HEK293T (cell line): ENCODE measurements around the gene PSPN.
A peak's percentile ranks its signal among the peaks of the same experiment; 100 is the strongest.

Experiments
- CTCF ChIA-PET: fragments of 350-600 bp; formaldehyde crosslinking; extraction: SDS; loops from one replicate; lab custom pipeline; 2021; ENCODE audit warnings: antibody characterized with exemption, inconsistent platforms; lab: Yijun Ruan, JAX
- POLR2A ChIA-PET: fragments of 350-600 bp; formaldehyde crosslinking; extraction: SDS; loops from one replicate; lab custom pipeline; 2020; ENCODE audit warnings: antibody characterized with exemption, inconsistent platforms; lab: Yijun Ruan, JAX
- DNase-seq: peaks from one replicate; pipeline ENCODE4 v3.0.0; 2012; ENCODE audit warnings: mixed read lengths; ENCODE audit errors: extremely low spot score
- ARNT ChIP-seq: fragments of 450-650 bp; IDR thresholded peaks from 2 replicates; pipeline ENCODE4 v1.6.1; 2017; ENCODE audit warnings: mild to moderate bottlenecking
- BHLHE40 ChIP-seq: fragments of 450-650 bp; IDR thresholded peaks from 2 replicates; pipeline ENCODE4 v1.6.1; 2016; ENCODE audit warnings: mild to moderate bottlenecking, moderate library complexity, borderline replicate concordance
- CTBP1 ChIP-seq: fragments of 450-650 bp; IDR thresholded peaks from 2 replicates; pipeline ENCODE4 v1.6.1; 2016; ENCODE audit warnings: borderline replicate concordance
- ELF4 ChIP-seq: fragments of 450-650 bp; IDR thresholded peaks from 2 replicates; pipeline ENCODE4 v1.6.1; 2017; ENCODE audit warnings: antibody characterized with exemption
- FOXA1 ChIP-seq: fragments of 450-650 bp; IDR thresholded peaks from 2 replicates; pipeline ENCODE4 v1.6.1; 2016; ENCODE audit warnings: mild to moderate bottlenecking
- FOXK2 ChIP-seq: fragments of 450-650 bp; IDR thresholded peaks from 2 replicates; pipeline ENCODE4 v1.6.1; 2016; ENCODE audit warnings: mild to moderate bottlenecking
- FOXM1 ChIP-seq: fragments of 450-650 bp; IDR thresholded peaks from 2 replicates; pipeline ENCODE4 v1.6.1; 2017; ENCODE audit warnings: mild to moderate bottlenecking, borderline replicate concordance
- HDGF ChIP-seq: fragments of 450-650 bp; IDR thresholded peaks from 2 replicates; pipeline ENCODE4 v1.6.1; 2017; ENCODE audit warnings: antibody characterized with exemption, borderline replicate concordance
- L3MBTL2 ChIP-seq: fragments of 450-650 bp; conservative IDR thresholded peaks from 2 replicates; pipeline ENCODE4 v1.6.1; 2016; ENCODE audit warnings: mild to moderate bottlenecking
- LEF1 ChIP-seq: fragments of 450-650 bp; IDR thresholded peaks from 2 replicates; pipeline ENCODE4 v1.6.1; 2017; ENCODE audit warnings: mild to moderate bottlenecking, borderline replicate concordance
- NFRKB ChIP-seq: fragments of 450-650 bp; IDR thresholded peaks from 2 replicates; pipeline ENCODE4 v1.6.1; 2016; ENCODE audit warnings: mild to moderate bottlenecking, moderate library complexity
- SP1 ChIP-seq: fragments of 450-650 bp; IDR thresholded peaks from 2 replicates; pipeline ENCODE4 v1.6.1; 2017
- SUZ12 ChIP-seq: fragments of 450-650 bp; IDR thresholded peaks from 2 replicates; pipeline ENCODE4 v1.6.1; 2016; ENCODE audit warnings: mild to moderate bottlenecking
- TARDBP ChIP-seq: fragments of 450-650 bp; IDR thresholded peaks from 2 replicates; pipeline ENCODE4 v1.6.1; 2016
- ZNF384 ChIP-seq: fragments of 450-650 bp; IDR thresholded peaks from 2 replicates; pipeline ENCODE4 v1.6.1; 2016
- TF ChIP-seq, protein P1 (sequence below): fragments of 450-650 bp; IDR thresholded peaks from 2 replicates; pipeline ENCODE4 v1.6.1; 2016

Gene PSPN, protein sequence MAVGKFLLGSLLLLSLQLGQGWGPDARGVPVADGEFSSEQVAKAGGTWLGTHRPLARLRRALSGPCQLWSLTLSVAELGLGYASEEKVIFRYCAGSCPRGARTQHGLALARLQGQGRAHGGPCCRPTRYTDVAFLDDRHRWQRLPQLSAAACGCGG

DNA sequence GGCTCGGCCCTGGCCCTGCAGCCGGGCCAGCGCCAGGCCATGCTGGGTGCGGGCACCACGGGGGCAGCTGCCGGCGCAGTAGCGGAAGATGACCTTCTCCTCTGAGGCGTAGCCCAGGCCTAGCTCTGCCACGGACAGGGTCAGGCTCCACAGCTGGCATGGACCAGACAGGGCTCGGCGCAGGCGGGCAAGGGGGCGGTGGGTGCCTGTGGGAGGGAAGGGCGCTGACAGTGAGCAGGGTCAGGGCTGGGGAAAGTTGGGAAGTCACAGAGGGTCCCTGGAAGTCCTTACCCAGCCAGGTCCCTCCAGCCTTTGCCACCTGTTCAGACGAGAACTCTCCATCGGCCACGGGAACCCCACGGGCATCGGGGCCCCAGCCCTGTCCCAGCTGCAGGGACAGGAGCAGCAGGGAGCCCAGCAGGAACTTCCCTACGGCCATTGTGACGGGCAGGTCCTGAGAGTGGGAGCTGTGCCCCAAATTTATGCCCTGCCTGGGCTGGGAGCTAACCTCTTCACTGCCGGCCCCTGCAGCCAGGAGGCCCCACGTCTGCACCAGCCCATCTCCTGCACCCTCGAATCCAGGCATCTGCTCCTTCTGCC, at the start of gene PSPN:
Gene PSPN, minus strand, starts transcription at position 523 of the 600 bp plus-strand sequence. Its CDS starts 84 bp downstream, at position 439.
- ChIA-PET POLR2A (interaction anchor here (0.8 to 1.0 kb wide), 2 partner anchors 14 kb away, joined by 3 to 4 read pairs; partner anchors contain the start of gene CLPP), CTCF (no interaction called here)
- no peak for DNase-seq
- TF ChIP-seq FOXK2 (no peak), SUZ12 (no peak), ELF4 (no peak), ZNF384 (no peak), CTBP1 (no peak), NFRKB (no peak), BHLHE40 (no peak), FOXA1 (no peak), HDGF (no peak), SP1 (no peak), TARDBP (no peak), FOXM1 (no peak), L3MBTL2 (no peak), LEF1 (no peak), ARNT (no peak)
- TF ChIP-seq, protein P1, sequence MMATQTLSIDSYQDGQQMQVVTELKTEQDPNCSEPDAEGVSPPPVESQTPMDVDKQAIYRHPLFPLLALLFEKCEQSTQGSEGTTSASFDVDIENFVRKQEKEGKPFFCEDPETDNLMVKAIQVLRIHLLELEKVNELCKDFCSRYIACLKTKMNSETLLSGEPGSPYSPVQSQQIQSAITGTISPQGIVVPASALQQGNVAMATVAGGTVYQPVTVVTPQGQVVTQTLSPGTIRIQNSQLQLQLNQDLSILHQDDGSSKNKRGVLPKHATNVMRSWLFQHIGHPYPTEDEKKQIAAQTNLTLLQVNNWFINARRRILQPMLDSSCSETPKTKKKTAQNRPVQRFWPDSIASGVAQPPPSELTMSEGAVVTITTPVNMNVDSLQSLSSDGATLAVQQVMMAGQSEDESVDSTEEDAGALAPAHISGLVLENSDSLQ = no peak

DNA sequence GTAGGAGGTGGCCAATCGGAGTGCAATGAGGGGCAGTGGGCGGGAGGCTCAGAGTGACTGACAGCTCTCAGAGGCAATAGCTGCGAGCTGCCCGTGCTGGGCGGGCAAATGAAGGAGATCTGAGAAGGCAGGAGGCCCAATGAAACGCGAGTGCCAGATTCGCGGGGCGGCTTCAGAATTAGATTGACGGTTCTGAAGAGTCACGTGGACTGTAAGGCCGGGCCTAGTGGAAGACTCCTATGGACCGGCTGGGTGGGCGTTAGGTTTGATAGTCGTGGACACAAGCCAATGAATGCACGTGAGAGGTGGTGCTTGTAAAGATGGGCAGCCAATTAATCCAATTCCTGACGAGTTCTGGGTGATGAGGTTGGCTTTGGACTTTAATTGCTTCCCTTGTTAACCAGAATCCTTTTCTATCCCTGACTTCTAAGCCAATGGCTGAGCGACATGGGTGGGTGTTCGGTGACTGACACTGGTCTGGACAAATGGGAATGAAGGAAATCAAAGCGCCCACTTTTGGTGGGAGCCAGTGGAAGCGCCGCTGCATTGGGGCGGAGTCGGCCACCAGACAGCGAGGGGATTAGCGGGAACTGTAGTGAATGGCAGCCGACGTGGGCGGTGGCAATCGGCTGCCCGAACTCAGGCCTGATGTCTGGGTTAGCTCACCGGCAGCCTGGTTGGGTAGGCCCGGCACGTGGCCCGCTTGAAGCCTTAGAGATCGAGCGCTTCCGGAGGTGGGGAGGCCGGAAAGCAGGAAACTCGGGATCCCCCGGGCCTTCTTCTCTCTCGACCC, 49.4 kb upstream of the PSPN start:
- POLR2A ChIA-PET = interaction anchor here (0.7 to 2.4 kb wide), 16 partner anchors 9 to 96 kb away, joined by 3 to 14 read pairs (median 4); partner anchors contain the start of genes ALKBH7, CLPP, GTF2F1 and SLC25A23
- no peak for TF ChIP-seq FOXK2
- TF ChIP-seq TARDBP = no peak
- peak; percentile 50 for TF ChIP-seq SP1
- TF ChIP-seq L3MBTL2 = peak; percentile 100
- peak; percentile 37; the same call in 1 of the 2 replicates for TF ChIP-seq LEF1
- TF ChIP-seq ZNF384 = no peak
- TF ChIP-seq NFRKB = no peak
- no peak for TF ChIP-seq FOXA1
- no peak for TF ChIP-seq HDGF
- no peak; the same call in 1 of the 2 replicates for TF ChIP-seq FOXM1
- no peak for TF ChIP-seq SUZ12
- TF ChIP-seq, protein P1 = peak; percentile 100
- TF ChIP-seq CTBP1 = no peak
- no peak; the same call in 1 of the 2 replicates for TF ChIP-seq ELF4
- TF ChIP-seq BHLHE40 = no peak
- no peak for TF ChIP-seq ARNT
- CTCF ChIA-PET = no interaction called here
- DNase-seq = peak; percentile 95

GRCh38 chr19:6424195-6424938, 48.6 kb upstream of the PSPN start, which contains the start of gene KHSRP:
Gene KHSRP, minus strand, starts transcription at chr19:6424811. Its CDS starts 110 bp downstream, at chr19:6424701.
- POLR2A ChIA-PET = interaction anchor here (0.5 to 2.4 kb wide), 18 partner anchors 9 to 556 kb away, joined by 3 to 14 read pairs (median 4); partner anchors contain the start of genes ALKBH7, CLPP, GTF2F1 and SLC25A23
- CTCF ChIA-PET = interaction anchor here (0.5 kb wide), 1 partner anchor 15 kb away, joined by 5 read pairs; no protein-coding TSS in a partner anchor
- no peak for DNase-seq

GRCh38 chr19:6423499-6424194, 47.9 kb upstream of the PSPN start:
- ChIA-PET CTCF (interaction anchor here (0.5 kb wide), 1 partner anchor 14 kb away, joined by 5 read pairs; no protein-coding TSS in a partner anchor), POLR2A (interaction anchor here (0.5 to 2.4 kb wide), 3 partner anchors 30 to 555 kb away, joined by 3 to 14 read pairs (median 4); partner anchors contain the start of gene ALKBH7)
- no peak for TF ChIP-seq FOXM1
- TF ChIP-seq FOXA1 = no peak
- TF ChIP-seq FOXK2 = no peak
- TF ChIP-seq, protein P1 = no peak
- no peak for TF ChIP-seq SUZ12
- no peak for TF ChIP-seq ELF4
- no peak for TF ChIP-seq TARDBP
- TF ChIP-seq LEF1 = no peak
- no peak for TF ChIP-seq L3MBTL2
- TF ChIP-seq CTBP1 = no peak
- no peak for TF ChIP-seq BHLHE40
- TF ChIP-seq ARNT = no peak
- no peak for TF ChIP-seq NFRKB
- no peak for TF ChIP-seq SP1
- DNase-seq = peak; percentile 53

More at GRCh38 chr19:6424195-6424938, 48.6 kb upstream of the PSPN start, which contains the start of gene KHSRP:
- TF ChIP-seq L3MBTL2 (no peak), FOXM1 (peak; percentile 68; the same call in 1 of the 2 replicates)
